Upper lobe of left lung (tissue), 6 donors: Measurements from ENCODE around the gene JMJD6. TPM values are rescaled to one million over a fixed set of nuclear protein-coding genes. Genes with fewer than 3 reads are reported as not detected.

Source experiments
- ATAC-seq, 2 donors: fragments of 200-7000 bp; cut with Tn5 transposase; one replicate each; pipeline ENCODE4 v1.9.1; 2022; ENCODE audit warnings: mild to moderate bottlenecking in 2 of 2, moderate library complexity in 2 of 2; ENCODE audit not compliant: low FRiP score in 2 of 2
- DNase-seq, 2 donors: peaks; one replicate each; pipeline ENCODE4 v3.0.0-alpha.2; 2019 to 2020
- H3K27ac ChIP-seq, 4 donors: fragments of 200-600 bp; sonication (generic); one replicate each; pipeline ENCODE4 v1.5.1; 2016 to 2019
- H3K27me3 ChIP-seq, 4 donors: fragments of 200-600 bp; sonication (generic); one replicate each; pipeline ENCODE4 v1.5.1; 2017 to 2019
- H3K36me3 ChIP-seq, 4 donors: fragments of 200-600 bp; sonication (generic); one replicate each; pipeline ENCODE4 v1.5.1; 2016 to 2019
- H3K4me1 ChIP-seq, 4 donors: fragments of 200-600 bp; sonication (generic); one replicate each; pipeline ENCODE4 v1.5.1; 2018 to 2019
- H3K4me3 ChIP-seq, 4 donors: fragments of 200-600 bp; sonication (generic); one replicate each; pipeline ENCODE4 v1.5.1; 2017 to 2019; ENCODE audit warnings: mild to moderate bottlenecking in 2 of 4, moderate library complexity in 1 of 4
- H3K9me3 ChIP-seq, 4 donors: fragments of 200-600 bp; sonication (generic); one replicate each; pipeline ENCODE4 v1.5.1; 2018 to 2019
- EP300 ChIP-seq, 4 donors: sonication (generic); formaldehyde crosslinking; IDR thresholded peaks; one replicate each; pipeline ENCODE4 v1.5.1; 2017; ENCODE audit warnings: antibody characterized with exemption in 4 of 4, control low read depth in 2 of 4
- POLR2A ChIP-seq, 4 donors: fragments of 450-650 bp; IDR thresholded peaks; one replicate each; pipeline ENCODE4 v1.5.1; 2016 to 2017; ENCODE audit warnings: antibody characterized with exemption in 4 of 4, mild to moderate bottlenecking in 2 of 4
- POLR2AphosphoS5 ChIP-seq, 2 donors: sonication (generic); formaldehyde crosslinking; IDR thresholded peaks; one replicate each; pipeline ENCODE4 v1.5.1; 2017; ENCODE audit warnings: antibody characterized with exemption in 2 of 2
- WGBS, 2 donors: methylation state at CpG; one replicate each; pipeline ENCODE4 v1.1.5; 2017 to 2018; 5-methylcytosine and 5-hydroxymethylcytosine counted together
- total RNA-seq, 6 donors: library from RNA; depleted of rRNA in 4 of 6; stranded (reverse); fragments of >200 nt in 4 of 6; gene quantifications; one replicate each; pipeline versions ENCODE4 v1.1.0 to v1.2.1, GENCODE V29; 2016 to 2021
- TF ChIP-seq, protein P1 (sequence below), 6 experiments: fragments of 450-650 bp in 4 of 6; fragments of 200-600 bp in 2 of 6; sonication (generic) in 2 of 6; IDR thresholded peaks; one replicate each; pipeline ENCODE4 v1.5.1; 2016 to 2019; ENCODE audit warnings: antibody characterized with exemption in 6 of 6
- donor health status: DM: no; HTN: no; CAD: no; lungs with moderate emphysema.
- donor health status: DM: no; HTN: yes; CAD: no; lungs with severe emphysema.

The JMJD6 gene
- total RNA-seq, 6 donors from 2014 or later: 23.3 to 63.9 (median 31.0) TPM

DNA sequence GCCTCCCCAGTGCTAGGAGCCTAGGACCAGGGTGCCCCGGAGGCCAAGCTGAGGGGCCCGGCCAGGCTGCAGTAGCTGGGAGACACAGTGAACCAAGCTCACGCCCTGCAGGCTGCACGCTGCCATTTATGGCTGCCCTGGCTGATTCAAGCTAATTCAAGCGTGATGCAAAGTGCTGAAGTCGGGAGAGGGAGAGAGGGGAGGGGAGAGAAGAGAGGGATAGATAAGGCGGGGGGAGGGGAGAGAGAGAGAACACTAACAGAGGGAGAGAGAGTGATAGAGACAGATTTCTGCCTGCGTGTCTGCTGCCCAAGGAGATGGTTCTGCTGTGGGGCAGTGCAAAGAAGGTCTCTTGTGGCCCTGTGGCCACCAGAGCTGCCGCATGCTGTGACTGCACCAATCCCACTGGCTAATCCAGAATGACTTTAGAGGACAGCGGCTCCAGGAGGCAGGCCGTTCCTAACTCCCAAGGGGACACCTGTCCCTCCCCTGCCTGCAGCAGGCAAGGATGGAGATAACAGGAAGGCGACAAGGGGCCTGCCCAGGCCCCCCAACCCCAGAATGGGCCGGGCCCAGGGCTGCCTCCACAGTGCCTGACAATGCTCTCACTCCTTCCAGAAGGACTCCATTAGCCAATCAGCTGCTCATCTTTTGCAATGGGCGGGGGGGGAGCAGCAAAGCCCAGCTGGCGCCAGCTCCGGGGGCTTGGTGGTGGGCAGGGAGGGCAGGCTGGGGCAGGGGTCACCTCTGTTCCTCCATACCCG, 28.5 kb downstream of the JMJD6 start:
- H3K9me3 ChIP-seq: no peaks in the 10 kb centered on the region
- no peak for DNase-seq

DNA sequence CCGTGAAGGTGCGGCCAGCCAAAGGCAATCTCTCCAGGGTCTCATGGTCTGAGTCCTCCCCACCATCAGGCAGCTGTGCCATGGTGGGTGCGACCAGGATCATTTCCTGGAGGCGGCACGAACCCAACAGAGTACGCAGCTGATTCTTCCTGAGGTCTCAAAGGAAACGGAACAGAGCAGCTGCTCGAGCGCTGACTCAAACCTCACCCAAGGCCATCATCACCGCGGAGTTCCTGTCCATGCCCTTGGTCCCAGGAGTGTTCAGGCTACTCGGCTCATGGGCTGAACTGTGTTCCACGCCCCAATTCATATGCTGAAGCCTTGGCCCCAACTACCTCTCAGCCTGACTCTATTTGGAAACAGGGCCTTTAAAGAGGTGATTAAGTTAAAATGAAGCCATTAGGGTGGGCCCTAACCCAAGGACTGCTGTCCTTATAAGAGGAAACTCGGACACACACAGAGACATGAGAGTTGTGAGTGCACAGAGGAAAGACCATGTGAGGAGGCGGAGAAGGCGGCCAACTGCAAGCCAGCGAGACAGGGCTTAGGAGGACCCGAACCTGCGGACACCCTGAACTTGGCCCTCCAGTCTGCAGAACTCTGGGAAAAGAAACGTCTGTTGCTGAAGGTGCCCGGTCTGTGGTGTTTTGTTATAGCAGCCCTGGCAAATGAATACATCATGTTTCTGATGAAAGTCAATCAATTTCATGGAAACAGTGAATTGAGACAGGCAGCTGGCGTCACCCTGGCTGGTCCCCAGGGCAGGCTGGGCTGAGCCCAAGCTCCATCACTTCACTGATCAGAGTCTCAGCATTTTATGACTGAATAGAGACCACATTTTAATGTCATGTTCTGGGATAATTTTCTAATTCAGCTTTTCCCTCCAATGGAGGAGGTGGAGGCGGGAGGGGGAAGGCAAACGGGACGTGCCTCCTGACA, 29.4 kb downstream of the JMJD6 start:
- DNase-seq (no peak), ATAC-seq (peak in 1 of 2 donors; percentile 70)
- H3K36me3 ChIP-seq: no peaks in the 10 kb centered on the region
- no peaks in the 10 kb centered on the region for H3K9me3 ChIP-seq
- peak overlapping the region; percentile 42 to 88 (median 84) for H3K27ac ChIP-seq
- TF ChIP-seq, protein P1, sequence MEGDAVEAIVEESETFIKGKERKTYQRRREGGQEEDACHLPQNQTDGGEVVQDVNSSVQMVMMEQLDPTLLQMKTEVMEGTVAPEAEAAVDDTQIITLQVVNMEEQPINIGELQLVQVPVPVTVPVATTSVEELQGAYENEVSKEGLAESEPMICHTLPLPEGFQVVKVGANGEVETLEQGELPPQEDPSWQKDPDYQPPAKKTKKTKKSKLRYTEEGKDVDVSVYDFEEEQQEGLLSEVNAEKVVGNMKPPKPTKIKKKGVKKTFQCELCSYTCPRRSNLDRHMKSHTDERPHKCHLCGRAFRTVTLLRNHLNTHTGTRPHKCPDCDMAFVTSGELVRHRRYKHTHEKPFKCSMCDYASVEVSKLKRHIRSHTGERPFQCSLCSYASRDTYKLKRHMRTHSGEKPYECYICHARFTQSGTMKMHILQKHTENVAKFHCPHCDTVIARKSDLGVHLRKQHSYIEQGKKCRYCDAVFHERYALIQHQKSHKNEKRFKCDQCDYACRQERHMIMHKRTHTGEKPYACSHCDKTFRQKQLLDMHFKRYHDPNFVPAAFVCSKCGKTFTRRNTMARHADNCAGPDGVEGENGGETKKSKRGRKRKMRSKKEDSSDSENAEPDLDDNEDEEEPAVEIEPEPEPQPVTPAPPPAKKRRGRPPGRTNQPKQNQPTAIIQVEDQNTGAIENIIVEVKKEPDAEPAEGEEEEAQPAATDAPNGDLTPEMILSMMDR (IDR thresholded peaks at IDR 0.05): no peak
- TF ChIP-seq POLR2AphosphoS5 (IDR thresholded peaks at IDR 0.05): peak; percentile 53 to 67
- peak in 1 of 4 donors; percentile 1 for TF ChIP-seq EP300 (IDR thresholded peaks at IDR 0.05)
- no peak for TF ChIP-seq POLR2A (IDR thresholded peaks at IDR 0.05)
- H3K4me1 ChIP-seq: peaks cover 46 to 64% (median 55%) of the 10 kb centered on the region in 4 donors
- WGBS, 2 donors: 76 to 83% methylated on average over 20 to 25 of the region's 25 CpGs
- H3K4me3 ChIP-seq: no peak overlapping the region
- no peaks in the 10 kb centered on the region for H3K27me3 ChIP-seq

More for the DNA sequence above, 28.5 kb downstream of the JMJD6 start:
- 69 to 81% methylated on average over 17 of the region's 17 CpGs for WGBS, 2 donors
- ATAC-seq: no peak
- TF ChIP-seq POLR2AphosphoS5 (IDR thresholded peaks at IDR 0.05): no peak
- no peak for TF ChIP-seq POLR2A (IDR thresholded peaks at IDR 0.05)
- TF ChIP-seq EP300 (IDR thresholded peaks at IDR 0.05): no peak
- TF ChIP-seq, protein P1 (IDR thresholded peaks at IDR 0.05): no peak
- Histone ChIP-seq H3K36me3 (no peaks in the 10 kb centered on the region), H3K4me1 (peaks cover 46 to 67% (median 55%) of the 10 kb centered on the region in 4 donors), H3K27me3 (no peaks in the 10 kb centered on the region), H3K4me3 (no peak overlapping the region), H3K27ac (peak overlapping the region; percentile 42 to 88 (median 84))

- Histone ChIP-seq H3K27ac (peak overlapping the region in 2 of 4 donors; percentile 86 to 88), H3K27me3 (no peaks in the 10 kb centered on the region), H3K36me3 (no peaks in the 10 kb centered on the region), H3K4me1 (peaks cover 33 to 50% (median 41%) of the 10 kb centered on the region in 4 donors), H3K9me3 (no peaks in the 10 kb centered on the region), H3K4me3 (no peak overlapping the region)
- TF ChIP-seq, protein P1 (IDR thresholded peaks at IDR 0.05): no peak
- TF ChIP-seq EP300 (IDR thresholded peaks at IDR 0.05) (no peak), POLR2AphosphoS5 (IDR thresholded peaks at IDR 0.05) (no peak), POLR2A (IDR thresholded peaks at IDR 0.05) (no peak)
- 72 to 81% methylated on average over 16 of the region's 16 CpGs for WGBS, 2 donors
- ATAC-seq: no peak
- DNase-seq: no peak
Observed at GRCh38 chr17:76695059-76695831, 31.2 kb downstream of the JMJD6 start.

- H3K4me3 ChIP-seq: no peak overlapping the region
- ATAC-seq (no peak), DNase-seq (no peak)
- H3K36me3 ChIP-seq: peaks cover 0 to 6% (median 0%) of the 10 kb centered on the region in 4 donors
- H3K27me3 ChIP-seq: no peaks in the 10 kb centered on the region
- 87 to 92% methylated on average over 12 to 14 of the region's 14 CpGs for WGBS, 2 donors
- H3K4me1 ChIP-seq: peaks cover 14 to 41% (median 28%) of the 10 kb centered on the region in 4 donors
- TF ChIP-seq POLR2A (IDR thresholded peaks at IDR 0.05) (no peak), EP300 (IDR thresholded peaks at IDR 0.05) (no peak)
- TF ChIP-seq, protein P1 (IDR thresholded peaks at IDR 0.05): no peak
- H3K27ac ChIP-seq: no peak overlapping the region
- no peaks in the 10 kb centered on the region for H3K9me3 ChIP-seq
Observed at GRCh38 chr17:76691379-76692191, 34.8 kb downstream of the JMJD6 start.
